Measurements from ENCODE around the gene ISM1.
"Not testable (repeated sequence)": the region's sequence is repeated elsewhere in the genome, so short reads cannot be mapped to it uniquely, and the experiment has no call there.

The ISM1 gene

GRCh38 chr20:13221673-13222318, 722 bp downstream of the ISM1 start:
- peak; percentile 23 for DNase-seq

- DNase-seq, result no peak
These were observed 1.2 kb downstream of the ISM1 start for GRCh38 chr20:13222319-13222716.

- DNase-seq, result no peak
These were observed 2.9 kb downstream of the ISM1 start for GRCh38 chr20:13223736-13224520.

GRCh38 chr20:13226367-13226766, 5.3 kb downstream of the ISM1 start:
- no peak for DNase-seq

GRCh38 chr20:13228771-13229170, 7.7 kb downstream of the ISM1 start:
- no peak for DNase-seq

- no peak for DNase-seq
These were observed 8.5 kb downstream of the ISM1 start for GRCh38 chr20:13229538-13229937.

GRCh38 chr20:13231031-13231752, 10.1 kb downstream of the ISM1 start:
- no peak for DNase-seq

GRCh38 chr20:13232999-13233398, 11.9 kb downstream of the ISM1 start:
- DNase-seq, result no peak

GRCh38 chr20:13234961-13235360, 13.9 kb downstream of the ISM1 start:
- no peak for DNase-seq

GRCh38 chr20:13236360-13236759, 15.3 kb downstream of the ISM1 start:
- not testable (repeated sequence) for DNase-seq

GRCh38 chr20:13236990-13237720, 16.1 kb downstream of the ISM1 start:
- no peak for DNase-seq

- no peak for DNase-seq
These were observed 17.1 kb downstream of the ISM1 start for GRCh38 chr20:13238001-13238653.

GRCh38 chr20:13243826-13244376, 22.8 kb downstream of the ISM1 start:
- DNase-seq, result no peak

GRCh38 chr20:13245250-13245723, 24.2 kb downstream of the ISM1 start:
- DNase-seq, result no peak

GRCh38 chr20:13249118-13249797, 28.2 kb downstream of the ISM1 start:
- DNase-seq, result no peak

- DNase-seq, result no peak
These were observed 28.7 kb downstream of the ISM1 start for GRCh38 chr20:13249798-13250170.

GRCh38 chr20:13250251-13250650, 29.2 kb downstream of the ISM1 start:
- DNase-seq, result no peak

GRCh38 chr20:13251106-13251903, 30.2 kb downstream of the ISM1 start:
- no peak for DNase-seq

- no peak for DNase-seq
These were observed 30.8 kb downstream of the ISM1 start for GRCh38 chr20:13251904-13252297.

- no peak for DNase-seq
These were observed 34.3 kb downstream of the ISM1 start for GRCh38 chr20:13255356-13255755.

- DNase-seq, result no peak
These were observed 35.5 kb downstream of the ISM1 start for GRCh38 chr20:13256606-13257005.

Data from DMS79 (cell line).